Kidney capillary endothelial cell (primary cell): ENCODE results near the gene IL17A.
A peak's percentile ranks its signal among the peaks of the same experiment; 100 is the strongest.

Experiments
- DNase-seq: peaks from one replicate; pipeline ENCODE4 v3.0.0-alpha.2; 2018; ENCODE audit warnings: low spot score

Gene IL17A

DNA sequence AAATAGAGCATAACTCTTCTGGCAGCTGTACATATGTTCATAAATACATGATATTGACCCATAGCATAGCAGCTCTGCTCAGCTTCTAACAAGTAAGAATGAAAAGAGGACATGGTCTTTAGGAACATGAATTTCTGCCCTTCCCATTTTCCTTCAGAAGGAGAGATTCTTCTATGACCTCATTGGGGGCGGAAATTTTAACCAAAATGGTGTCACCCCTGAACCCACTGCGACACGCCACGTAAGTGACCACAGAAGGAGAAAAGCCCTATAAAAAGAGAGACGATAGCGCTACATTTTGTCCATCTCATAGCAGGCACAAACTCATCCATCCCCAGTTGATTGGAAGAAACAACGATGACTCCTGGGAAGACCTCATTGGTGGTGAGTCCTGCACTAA is at the start of gene IL17A:
Gene IL17A, plus strand, starts transcription at position 301 of the 400 bp plus-strand sequence. Its CDS starts 57 bp downstream, at position 358.
- no peak for DNase-seq

DNA sequence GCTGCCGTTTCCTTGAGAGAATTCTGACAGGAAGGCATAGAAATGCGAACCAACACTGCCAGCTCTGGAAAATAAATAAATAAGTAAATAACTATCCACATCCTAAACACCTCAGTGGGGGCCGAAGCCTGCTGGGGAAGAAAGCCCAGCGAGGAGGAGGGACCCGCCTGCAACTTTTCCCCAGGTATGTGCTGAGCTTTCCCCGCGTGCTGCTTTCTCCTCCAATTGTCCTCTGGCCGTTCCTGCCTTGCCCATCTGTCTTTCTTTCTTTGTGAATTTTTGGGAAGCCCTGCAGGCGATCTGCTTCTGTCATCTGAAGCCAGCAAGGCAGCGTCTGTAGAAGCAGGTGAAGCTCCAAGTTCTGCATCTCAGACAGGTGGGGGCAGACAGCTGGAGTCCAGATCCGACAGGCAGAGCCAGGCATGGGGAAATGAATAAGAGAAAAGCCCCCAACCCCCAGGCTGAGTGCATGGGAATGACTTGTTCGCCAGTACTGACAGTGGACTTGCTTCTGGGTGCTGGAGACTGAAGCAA is 49.2 kb upstream of the IL17A start:
- DNase-seq, result no peak

DNA sequence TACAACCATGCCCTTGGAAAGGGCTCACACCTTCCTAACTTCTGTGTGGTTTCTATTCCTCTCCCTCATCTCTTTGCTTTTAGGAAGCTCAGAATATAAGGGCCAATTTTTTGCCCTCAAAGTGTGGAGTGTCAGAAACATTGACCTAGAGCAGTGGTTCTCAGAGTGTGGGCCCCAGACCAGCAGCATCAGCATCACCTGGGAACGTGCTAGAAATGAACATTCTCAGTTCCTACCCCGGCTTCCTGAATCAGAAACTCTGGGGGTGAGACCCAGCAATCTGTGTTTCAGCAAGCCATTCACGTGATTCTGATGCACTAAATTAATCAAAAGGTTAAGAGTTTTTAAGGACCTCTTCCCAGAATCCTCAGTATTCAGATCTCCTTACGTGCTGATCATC is 47.9 kb upstream of the IL17A start:
- no peak for DNase-seq

DNA sequence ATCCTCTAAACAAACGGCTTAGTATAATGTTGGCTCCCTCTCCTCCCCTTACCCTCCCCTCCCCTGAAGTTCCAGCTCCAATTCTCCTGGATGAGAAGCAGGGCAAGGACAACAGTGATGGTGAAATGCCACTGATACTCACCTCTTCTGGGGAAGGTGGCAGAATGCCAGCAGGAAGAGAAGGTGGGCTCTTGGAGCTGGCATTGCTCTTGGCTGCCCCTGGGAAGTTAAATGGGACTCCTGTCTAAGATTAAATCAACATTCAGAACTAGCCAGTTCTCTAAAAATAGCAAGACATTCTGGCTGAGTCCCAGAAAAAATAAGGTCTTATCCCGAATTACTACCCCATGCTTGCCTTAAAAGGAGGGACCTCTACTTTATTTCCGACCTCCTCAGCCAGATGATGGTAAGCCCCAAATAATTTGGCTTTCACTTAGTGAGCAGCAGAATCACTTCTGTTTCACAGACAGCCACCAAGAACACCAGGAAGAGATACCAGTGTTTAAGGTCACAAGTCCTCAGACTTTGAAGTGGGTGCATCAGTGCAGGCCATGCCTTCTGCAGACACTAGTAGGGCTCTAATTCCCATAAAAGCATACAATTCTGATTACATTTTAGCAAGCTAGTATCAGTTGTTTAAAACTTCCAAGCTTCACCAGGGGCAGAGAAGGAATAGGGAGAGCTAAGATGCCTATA is 46.0 kb upstream of the IL17A start:
- no peak for DNase-seq

DNA sequence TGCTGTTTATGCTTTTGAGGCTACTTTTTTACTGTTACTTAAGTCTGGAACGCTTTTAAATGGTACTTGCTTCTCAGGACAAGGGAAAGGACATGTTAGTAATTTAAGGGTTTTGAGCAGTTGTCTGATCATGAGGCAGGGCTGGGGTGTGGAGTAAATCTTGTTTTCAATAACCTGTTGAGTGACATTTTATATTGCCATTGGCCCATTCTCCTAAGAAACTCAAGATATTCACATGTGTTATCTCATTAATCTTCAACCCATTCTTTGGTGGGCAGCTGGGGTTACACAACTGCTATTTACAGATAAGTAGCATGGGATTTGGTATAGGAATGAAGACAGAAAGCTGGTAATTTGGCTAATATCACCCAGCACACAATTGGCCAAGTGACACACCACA is 44.6 kb upstream of the IL17A start:
- no peak for DNase-seq

DNA sequence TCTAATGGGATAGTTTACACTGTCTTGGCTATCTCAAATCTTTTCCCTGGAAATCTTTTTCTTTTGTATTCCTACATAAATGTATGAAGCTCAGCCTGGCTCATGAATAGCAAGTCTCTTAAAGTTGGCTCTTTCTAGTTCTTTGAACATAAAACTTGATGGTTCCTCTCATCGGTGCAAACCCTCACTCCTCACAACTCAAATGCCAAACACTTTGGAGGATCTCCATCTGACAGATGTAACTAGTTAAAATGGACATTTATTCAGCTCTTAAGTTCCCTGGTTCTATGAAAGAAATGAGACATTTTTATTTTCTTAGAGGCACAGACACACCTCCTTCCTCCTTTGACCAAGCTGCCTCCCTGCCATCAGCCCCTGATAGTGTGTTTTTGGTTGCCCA is 43.6 kb upstream of the IL17A start:
- DNase-seq, result no peak

DNA sequence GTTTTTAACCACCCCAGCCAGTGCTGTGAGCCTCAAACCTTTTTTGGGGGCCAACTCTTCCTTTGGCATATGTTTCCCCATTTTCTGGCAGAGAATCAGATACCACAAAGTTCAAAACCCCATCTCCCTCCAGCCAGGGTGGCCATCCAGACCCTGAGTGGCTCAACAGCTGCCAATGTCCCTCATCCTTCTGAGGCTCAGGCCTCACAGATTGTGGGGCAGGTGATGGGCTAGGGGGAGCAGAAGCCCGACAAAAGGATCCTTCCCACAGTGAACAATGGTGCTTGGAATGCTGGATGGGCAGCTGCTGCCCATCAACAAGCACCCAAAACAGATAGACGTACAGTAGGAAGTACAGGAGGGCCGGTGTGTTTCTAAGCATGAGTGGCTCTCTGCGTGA is 42.6 kb upstream of the IL17A start:
- DNase-seq, result no peak

DNA sequence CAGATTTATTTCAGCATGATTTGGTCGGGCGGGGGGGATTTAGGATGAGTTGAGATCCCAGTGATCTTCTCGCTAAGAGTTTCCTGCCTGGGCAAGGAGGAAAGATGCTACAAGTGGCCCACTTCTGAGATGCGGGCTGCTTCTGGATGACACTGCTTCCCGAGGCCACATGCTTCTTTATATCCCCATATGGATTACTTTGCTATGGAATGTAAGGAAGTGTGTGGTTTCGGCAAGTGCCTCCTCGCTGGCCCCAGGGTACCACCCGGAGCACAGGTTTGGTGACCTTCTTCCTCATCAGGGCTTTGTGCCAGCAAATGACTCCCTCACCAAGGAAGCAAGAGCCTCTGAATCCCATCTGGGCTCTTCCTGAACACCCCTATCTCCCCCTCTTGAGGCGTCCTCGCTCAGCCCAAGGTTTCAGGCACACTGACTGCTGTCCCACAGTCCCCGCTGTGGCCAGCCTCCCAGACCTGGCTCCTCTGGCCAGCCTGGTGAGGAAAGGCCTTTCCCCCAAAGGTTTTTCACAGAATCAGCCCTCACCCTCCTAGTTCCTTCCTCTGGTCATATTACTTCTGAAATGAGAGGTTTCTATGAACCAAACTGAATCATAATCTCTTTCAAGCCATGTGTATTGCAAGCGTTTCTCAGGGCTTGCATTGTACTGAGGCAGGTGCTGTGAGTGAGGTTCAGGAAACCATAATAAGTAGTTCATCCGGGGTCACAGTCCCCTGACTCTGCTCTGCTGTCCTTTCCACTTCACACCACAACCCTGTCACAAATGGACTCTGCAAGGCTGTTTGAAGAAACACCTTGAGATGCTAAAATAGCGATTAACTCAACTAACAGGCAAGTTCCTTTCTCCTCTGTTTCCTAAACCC is 41.7 kb upstream of the IL17A start:
- no peak for DNase-seq

DNA sequence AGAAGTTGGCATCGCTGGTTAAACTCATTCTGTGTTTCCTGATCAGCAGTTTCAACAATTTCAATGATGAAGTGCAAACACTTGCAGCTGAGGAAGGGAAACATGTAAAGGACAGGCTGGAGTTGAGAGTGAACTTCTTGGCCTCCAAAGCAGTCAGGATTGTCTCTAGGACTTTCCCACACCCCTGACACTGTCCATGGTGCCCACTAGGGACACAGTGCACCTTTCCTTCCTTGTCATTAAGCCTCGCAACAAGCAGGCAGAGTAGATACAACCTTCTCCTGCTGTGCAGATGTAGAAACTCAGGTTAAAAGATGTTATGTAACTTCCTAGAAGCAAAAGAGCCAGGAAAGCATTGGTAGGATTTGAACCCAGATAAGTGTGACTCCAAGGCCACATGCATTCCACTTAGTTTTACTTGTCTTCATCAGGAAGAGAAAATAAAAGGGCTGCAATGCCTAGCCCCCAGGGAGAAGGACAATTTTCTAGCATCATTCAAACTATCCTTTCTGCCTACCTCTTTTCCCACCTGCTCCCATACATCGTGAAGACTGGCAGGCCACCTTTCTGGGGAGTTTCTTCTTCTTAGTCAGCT is 39.2 kb upstream of the IL17A start:
- no peak for DNase-seq

DNA sequence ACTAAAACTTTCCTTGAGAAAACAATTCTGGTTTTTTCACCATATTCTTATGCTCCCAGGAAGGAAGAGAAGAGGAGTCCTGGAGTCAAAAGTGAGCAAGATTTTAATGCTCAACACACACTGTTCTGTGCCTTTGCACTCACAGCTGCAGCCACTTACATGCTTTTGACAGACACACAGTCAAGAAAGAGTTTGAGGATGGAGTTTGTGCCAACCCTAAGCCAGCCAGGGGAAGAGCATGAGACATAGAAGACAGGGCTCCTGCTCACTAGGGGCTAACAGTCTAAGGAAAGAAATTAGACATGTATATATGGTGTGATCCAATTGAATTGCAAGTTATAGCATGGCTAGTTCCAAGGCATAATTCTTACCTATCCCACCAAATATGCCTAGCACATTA is 37.1 kb upstream of the IL17A start:
- no peak for DNase-seq

DNA sequence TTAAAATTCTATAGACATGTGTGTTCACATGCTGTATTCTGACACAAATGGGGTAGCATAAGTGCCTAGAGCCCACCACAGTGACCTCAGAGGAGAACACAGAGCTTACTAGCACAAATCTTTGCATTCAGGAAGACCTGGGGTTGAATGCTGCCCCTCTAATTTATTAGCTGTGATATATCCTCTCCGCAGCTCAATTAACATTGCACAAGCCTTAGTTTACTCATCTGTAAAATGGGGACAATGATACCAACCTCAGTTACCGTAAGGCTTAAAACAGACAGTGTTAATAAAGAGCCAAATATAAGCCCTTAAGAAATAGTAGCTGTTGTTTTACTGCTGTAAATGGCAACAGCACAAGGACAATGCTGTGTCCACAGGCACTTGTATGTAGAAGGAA is 36.2 kb upstream of the IL17A start:
- DNase-seq, result no peak

DNA sequence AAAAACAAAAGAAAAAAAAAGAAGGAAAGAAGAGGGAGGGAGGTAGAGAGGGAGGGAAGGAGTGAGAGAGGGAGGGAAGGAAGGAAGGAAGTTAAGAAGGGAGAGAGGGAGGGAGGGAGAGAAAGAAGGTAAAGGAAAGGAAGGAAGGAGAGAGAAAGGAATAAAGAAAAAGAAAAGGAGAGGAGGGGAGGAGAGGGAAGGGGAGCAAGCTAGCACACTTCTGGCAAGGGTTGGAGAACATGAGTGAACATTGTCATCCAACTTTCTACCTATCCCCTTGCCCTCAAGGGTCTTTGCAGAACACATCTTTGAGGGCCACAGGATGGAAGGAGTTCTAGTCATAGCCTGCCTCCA is 34.1 kb upstream of the IL17A start:
- no peak for DNase-seq

DNA sequence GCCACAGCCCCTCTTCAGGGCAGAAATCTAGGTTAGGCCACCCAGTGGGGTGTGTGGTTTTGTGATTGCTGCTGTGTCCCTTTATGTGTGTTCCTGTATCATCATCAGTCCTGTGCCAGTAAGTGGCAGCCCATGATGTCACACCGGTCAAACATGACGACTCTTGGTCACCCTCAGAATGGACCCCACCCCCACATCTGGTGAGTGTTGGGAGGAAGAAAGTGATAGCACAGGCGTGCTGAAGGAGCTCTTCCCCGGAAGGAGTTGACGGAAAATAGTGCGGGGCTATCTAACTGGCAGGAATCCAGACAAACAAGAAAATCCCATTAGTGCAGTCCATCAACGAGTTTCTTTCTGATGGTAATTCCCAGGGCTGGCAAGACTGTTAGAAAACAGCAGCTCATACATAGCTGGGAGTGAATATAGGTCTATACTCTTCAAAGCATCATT is 33.4 kb upstream of the IL17A start:
- DNase-seq, result no peak

DNA sequence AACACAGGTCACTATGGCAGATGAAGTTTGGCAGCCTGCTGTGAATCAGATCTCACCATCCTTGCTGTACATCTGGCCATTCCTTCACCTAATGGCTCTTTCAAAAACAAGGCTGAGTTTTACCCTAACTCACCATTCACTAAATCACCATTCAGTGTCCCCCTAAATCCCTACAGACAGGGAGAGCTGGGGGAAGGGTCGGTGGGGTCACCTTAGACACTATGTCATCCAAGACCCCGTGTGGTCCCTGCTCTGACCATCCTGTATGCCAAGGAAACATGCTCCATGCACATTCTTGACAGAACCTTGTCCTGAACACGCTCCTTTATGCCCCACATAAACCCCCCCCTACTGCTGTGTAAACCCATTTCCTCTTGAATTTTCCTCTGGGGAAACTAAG is 31.8 kb upstream of the IL17A start:
- no peak for DNase-seq

DNA sequence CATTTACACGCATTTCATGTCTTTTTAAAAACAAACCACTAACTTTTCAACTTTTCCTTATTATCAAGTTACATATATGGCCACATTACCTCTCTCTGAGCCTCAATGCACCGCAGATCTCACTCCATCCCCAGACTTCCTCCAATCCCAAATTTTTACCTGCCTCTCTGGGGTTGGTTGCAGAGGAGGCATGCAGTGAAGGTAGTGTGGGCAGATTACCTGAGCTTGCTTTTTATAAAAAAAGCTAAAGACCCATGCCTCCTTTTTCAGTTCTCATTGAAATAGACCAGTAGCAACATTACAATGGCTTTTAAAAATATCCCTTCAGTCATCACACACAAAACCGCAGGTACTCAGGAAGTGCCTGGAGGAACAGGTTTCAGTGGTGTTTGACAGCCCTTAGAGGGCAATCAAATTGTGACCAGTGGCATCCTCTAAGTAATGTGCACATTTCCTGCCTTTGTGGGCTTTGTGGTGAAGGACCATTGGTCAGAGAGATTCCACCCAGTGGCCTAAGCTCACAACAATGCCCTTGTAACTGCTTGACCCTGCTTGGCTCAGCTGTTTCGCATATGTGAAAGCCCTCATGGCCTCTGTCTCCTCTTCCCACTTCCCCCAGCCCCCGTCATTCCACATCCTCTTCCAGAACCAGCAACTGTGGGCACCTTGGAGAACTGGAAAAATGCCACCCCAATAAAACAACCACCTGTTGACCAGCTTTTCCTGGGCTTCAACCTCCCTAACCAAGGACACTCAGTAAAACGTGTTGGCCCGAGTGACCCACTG is 30.2 kb upstream of the IL17A start:
- peak; percentile 79 for DNase-seq

DNA sequence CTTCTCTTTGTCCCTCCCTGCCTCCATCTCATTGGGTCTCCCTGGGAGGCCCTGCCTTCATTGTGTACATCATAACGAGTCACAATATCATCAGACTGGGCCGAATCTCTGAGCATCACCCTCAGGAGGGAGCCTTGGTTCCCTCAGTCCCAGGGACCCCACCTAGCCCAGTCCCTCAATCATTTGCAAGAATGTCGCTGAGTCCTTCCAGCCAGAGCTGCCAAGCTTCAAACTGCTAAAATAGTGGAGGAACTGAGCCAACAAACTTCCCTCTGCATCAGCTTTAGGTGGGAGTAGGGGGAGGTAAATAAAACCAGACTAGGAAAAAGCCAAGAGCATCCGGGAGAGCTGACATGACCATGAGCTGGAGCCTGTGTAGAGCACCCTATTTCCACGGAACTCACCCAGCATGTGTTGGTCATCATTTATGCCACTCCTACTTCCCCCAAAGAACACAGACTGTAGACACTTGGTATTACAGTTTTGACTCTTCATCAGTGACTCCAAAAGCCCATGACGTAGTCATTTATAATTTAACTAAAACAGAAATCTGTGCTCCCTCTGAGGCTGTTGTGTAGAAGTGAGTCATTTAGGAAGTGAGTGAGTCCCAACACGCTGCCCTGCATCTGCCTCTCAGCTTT is 28.8 kb upstream of the IL17A start:
- peak; percentile 96 for DNase-seq

DNA sequence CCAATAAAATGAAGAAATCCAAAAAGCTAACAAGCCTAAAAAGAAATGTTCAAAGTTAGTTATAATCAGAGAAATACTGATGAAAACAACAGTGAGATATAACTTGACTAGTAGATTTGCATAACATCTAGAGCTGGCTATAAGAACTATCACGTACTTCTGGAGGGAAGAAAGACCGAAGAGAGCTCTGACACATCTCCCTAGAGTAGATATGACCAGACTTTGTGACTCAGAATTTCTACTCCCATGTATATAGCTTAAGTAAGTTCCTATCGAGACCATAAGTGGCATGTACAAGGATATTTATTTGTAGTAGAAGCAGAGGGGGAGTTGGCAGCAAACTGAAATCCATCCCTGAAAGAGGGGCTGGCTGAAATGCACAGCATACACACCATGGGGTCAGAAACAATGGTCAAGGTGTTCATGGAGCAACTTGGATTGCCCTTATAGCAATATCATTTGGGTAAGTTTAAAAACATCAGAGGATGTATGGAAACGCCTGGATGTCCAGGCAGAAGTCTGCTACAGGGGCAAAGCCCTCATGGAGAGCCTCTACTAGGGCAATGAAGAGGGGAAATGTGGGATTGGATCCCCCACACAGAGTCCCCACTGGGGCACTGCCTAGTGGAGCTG is 25.6 kb upstream of the IL17A start:
- DNase-seq, result no peak

DNA sequence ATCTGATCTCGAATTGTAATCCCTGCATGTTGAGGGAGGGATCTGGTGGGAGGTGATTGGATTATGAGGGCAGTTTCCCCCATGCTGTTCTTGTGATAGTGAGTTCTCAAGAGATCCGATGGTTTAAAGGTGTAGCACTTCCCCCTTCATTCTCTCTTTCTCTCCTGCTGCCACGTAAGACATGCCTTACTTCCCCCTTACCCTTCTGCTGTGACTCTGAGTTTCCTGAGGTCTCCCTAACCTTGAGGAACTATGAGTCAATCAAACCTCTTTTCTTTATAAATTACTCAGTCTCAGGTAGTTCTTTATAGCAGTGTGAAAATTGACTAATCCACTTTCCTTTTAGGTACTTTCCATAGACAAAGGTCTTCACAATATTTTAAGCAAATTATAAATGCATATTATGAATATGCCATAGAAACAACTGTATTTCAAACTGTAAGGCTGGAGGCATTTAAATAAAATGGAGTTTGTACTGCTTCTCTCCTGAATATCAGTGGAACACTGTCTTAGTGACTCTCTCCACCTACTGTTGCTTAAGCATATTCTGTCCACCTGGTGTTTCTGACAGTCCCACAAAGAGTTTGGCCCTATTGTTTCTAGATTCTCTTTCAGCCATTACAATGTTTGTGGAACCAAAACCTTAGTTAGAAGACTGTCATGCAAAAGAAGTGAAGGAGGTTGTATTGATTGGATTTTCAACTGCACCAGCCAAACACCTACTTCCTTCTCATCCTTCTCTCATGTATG is 24.3 kb upstream of the IL17A start:
- DNase-seq, result no peak

DNA sequence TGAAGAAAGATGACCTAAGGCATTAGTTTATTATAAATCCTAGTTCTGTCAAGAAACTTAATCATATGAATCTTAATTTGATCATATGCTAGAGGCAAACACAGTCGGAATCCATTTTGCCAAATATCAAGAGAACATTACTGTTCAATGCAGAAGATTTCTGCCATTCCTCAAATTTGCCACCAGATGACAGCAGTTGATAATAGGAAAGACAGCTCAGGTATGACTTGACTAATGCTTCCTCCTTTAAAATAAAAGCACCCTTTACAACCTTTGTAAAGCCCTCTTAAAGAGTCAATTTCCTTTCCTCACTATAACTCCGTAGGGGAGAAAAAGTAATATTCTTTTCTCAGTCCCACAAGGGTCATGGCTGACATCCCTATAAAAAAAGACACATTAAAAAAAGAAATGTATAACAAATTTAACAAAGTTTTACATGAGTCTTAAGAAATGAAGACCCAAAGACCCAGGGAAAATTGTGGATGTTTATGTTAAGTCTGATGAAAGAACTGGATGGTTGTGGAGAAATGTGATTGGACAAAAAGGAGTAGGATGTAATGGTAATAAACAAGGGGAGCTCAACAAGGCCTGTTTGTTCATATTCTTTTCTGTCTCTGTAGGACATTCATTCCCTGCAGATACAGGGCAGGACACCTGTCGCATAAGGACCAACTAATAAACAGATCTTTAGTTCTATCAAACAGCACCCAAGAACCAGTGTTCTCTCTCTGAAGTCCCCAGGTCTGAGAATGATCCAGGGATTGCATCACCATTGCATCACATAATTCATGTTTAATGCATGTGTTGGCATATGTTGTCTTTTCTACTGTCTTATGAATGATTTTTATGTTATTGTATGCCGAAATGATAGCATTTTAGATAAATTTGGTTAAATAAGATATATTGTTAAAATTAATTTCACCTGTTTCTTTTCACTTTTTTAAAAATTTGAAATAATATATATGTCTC is 23.0 kb upstream of the IL17A start:
- DNase-seq, result peak; percentile 48
